IPS DF 6.9 (cell line): ENCODE data around the gene ANKIB1.

Source experiments
- DNase-seq: peaks from one replicate; pipeline ENCODE4 v3.0.0-alpha.2; 2013; ENCODE audit warnings: low read depth, low spot score
- H3K27ac ChIP-seq: one replicate; pipeline ENCODE4 v1.5.1; 2013; ENCODE audit warnings: low read length, control low read depth
- H3K27me3 ChIP-seq: 2 replicates; pipeline ENCODE4 v1.6.1; 2013; ENCODE audit warnings: mild to moderate bottlenecking, low read length; ENCODE audit not compliant: control insufficient read depth, insufficient read depth
- H3K36me3 ChIP-seq: 2 replicates; pipeline ENCODE4 v1.6.1; 2013; ENCODE audit warnings: low read length; ENCODE audit not compliant: control insufficient read depth, insufficient read depth
- H3K4me1 ChIP-seq: 2 replicates; pipeline ENCODE4 v1.6.1; 2013; ENCODE audit warnings: low read length; ENCODE audit not compliant: control insufficient read depth, insufficient read depth
- H3K4me3 ChIP-seq: 2 replicates; pipeline ENCODE4 v1.5.1; 2013; ENCODE audit warnings: mild to moderate bottlenecking, low read length
- H3K9me3 ChIP-seq: 2 replicates; pipeline ENCODE4 v1.6.1; 2013; ENCODE audit warnings: low read length, inconsistent platforms; ENCODE audit not compliant: control insufficient read depth, insufficient read depth
- WGBS: extraction: QIAGEN DNeasy Blood & Tissue Kit; methylation state at CpG from one replicate; pipeline ENCODE4 v1.1.7; 2013; ENCODE audit warnings: mixed read lengths, missing lambda C conversion rate; ENCODE audit not compliant: insufficient read length, insufficient coverage; 5-methylcytosine and 5-hydroxymethylcytosine counted together

ANKIB1 gene

DNA sequence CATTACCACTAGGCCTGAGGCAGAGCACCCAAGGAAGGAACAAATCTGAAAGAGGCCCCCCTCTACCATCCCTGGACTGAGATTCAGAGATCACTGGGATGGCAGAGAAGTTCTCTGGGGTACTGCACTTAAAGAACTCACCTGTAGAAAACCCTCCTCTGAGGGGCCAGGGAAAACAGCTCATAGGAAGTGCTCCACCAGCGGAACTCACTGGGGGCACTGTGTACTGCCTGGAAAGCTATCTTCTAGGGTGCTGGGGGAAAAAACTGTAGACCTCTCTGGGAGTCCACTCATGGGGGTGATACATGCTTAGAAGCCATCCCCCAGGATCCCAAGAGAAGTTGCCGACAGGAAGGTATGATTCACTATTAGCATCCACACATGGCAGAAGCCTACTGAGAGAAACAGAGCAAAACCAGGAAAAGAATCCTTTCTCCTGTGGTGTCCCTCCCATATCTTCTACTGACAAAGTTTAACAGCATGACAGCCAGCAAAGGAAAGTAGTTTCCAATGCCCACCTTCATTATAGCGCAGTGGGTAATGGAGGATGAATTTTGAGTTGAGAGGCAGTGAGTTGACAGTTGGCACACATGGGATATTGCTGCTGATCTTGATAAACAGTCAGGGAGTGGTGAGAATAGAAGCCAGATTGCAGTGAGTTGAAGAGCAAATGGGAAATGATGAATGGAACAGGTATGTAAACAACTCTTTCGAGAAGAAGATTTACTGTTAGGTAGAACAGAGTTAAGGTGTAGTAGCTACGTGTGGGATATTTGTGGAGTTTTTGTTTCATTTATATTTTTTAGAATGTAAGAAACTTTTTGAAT, 20.9 kb downstream of the ANKIB1 start:
- Histone ChIP-seq H3K36me3 (no peaks in the 10 kb centered on the region), H3K27ac (no peak overlapping the region), H3K4me3 (no peak overlapping the region), H3K27me3 (no peaks in the 10 kb centered on the region), H3K9me3 (no peaks in the 10 kb centered on the region), H3K4me1 (no peaks in the 10 kb centered on the region)
- WGBS = no CpG with 5 or more reads among the region's 5 CpGs
- no peak for DNase-seq

- no peaks in the 10 kb centered on the region for H3K27me3 ChIP-seq
- no peak for DNase-seq
- WGBS = no CpG with 5 or more reads among the region's 1 CpG
Measured at GRCh38 chr7:92268921-92269320, 23.1 kb downstream of the ANKIB1 start.

GRCh38 chr7:92275327-92275726, 29.6 kb downstream of the ANKIB1 start:
- Histone ChIP-seq H3K4me3 (no peak overlapping the region), H3K9me3 (no peaks in the 10 kb centered on the region), H3K4me1 (peaks cover 4% of the 10 kb centered on the region; the same call in 1 of the 2 replicates), H3K27me3 (no peaks in the 10 kb centered on the region), H3K27ac (no peak overlapping the region), H3K36me3 (no peaks in the 10 kb centered on the region)
- no peak for DNase-seq
- no CpG with 5 or more reads among the region's 4 CpGs for WGBS

More at GRCh38 chr7:92268921-92269320, 23.1 kb downstream of the ANKIB1 start:
- H3K4me3 ChIP-seq = no peak overlapping the region
- no peaks in the 10 kb centered on the region for H3K4me1 ChIP-seq
- H3K36me3 ChIP-seq = no peaks in the 10 kb centered on the region
- no peaks in the 10 kb centered on the region for H3K9me3 ChIP-seq
- H3K27ac ChIP-seq = no peak overlapping the region

DNA sequence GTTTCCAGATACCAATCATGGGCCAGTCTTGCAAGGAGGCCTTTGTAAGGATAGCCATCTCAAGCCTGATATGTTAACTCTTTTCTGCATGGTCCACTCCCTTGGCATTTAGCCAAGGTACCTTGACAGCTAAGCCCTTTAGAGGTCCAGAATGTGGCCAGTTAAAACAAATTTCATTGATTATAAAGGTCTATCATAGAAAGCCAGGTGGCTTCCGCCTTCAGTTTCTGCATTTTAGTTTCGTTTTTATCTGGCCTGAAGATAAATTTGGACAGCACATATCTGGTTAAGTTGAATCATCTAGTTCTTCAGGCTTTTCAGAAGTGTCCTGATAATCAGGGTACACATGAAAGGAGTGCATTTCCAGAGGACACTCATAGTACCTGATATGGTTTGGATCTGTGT, 30.7 kb downstream of the ANKIB1 start:
- H3K4me1 ChIP-seq = peaks cover 4% of the 10 kb centered on the region; the same call in 1 of the 2 replicates
- no peak for DNase-seq
- H3K27me3 ChIP-seq = no peaks in the 10 kb centered on the region
- H3K4me3 ChIP-seq = no peak overlapping the region
- H3K27ac ChIP-seq = no peak overlapping the region
- no peaks in the 10 kb centered on the region for H3K36me3 ChIP-seq
- no peaks in the 10 kb centered on the region for H3K9me3 ChIP-seq
- WGBS = no CpG with 5 or more reads among the region's 2 CpGs

DNA sequence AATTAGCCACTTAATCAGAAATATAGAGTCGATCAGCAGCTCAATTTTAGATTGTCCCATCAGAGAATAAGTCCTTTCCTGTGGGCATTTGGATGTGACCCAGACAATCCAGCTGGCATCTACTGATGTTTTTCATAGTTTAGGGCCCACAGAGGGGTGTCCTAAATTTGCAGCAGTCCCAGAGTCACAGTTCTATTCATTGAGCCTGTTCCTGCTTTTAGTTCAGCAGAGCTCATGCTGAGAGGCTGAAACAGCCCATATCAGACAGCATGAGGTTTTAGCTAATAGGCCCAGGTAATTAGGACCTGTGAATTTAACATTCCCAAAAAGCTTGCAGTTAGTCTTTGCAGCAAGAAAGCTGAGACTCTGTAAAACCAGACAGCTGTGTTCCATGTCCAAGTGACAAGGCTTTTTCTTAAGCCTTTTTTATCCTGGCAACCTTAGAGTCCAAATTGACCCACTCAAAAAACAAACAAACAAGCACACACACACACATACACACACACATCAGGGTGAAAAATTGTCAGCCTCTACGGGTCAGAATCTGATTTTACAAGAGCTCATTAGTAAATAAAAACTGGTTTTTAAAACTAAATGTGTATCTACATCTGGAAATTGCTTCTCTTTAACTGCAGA, 33.7 kb downstream of the ANKIB1 start:
- Histone ChIP-seq H3K27ac (no peak overlapping the region), H3K27me3 (no peaks in the 10 kb centered on the region), H3K36me3 (no peaks in the 10 kb centered on the region), H3K4me1 (peaks cover 4% of the 10 kb centered on the region; the same call in 1 of the 2 replicates), H3K9me3 (no peaks in the 10 kb centered on the region), H3K4me3 (no peak overlapping the region)
- DNase-seq = no peak
- no CpG with 5 or more reads among the region's 2 CpGs for WGBS

GRCh38 chr7:92281031-92281430, 35.3 kb downstream of the ANKIB1 start:
- no peaks in the 10 kb centered on the region for H3K27me3 ChIP-seq
- H3K9me3 ChIP-seq = no peaks in the 10 kb centered on the region
- H3K36me3 ChIP-seq = no peaks in the 10 kb centered on the region
- no peak overlapping the region for H3K27ac ChIP-seq
- H3K4me3 ChIP-seq = no peak overlapping the region
- H3K4me1 ChIP-seq = peaks cover 4% of the 10 kb centered on the region; the same call in 1 of the 2 replicates
- no peak for DNase-seq
- WGBS = no CpG with 5 or more reads among the region's 2 CpGs

DNA sequence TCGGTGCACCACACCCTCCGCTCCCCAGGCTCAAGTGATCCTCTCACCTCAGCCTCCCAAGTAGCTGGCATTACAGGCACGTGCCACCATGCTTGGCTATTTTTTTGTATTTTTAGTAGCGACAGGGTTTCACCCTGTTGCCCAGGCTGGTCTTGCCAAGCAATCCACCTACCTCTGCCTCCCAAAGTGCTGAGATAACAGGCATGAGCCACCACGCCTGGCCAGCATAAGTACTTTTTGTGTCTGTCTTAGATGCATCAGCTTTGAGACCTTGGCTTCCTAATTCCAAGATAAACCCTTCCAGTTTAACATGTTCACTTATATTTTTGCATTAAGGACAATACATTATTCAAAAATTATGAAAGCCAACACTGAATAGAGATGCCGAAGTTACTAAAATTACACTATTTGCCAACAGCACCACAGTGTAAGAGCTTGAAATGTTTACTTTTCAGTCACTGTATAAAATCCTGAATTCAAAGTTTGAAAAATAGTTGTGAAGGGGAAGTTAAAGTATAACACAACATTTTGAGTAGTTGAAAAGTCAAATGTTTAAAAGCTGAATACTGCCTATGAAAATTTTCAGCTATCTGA, 36.5 kb downstream of the ANKIB1 start:
- Histone ChIP-seq H3K9me3 (no peaks in the 10 kb centered on the region), H3K27me3 (no peaks in the 10 kb centered on the region), H3K36me3 (no peaks in the 10 kb centered on the region), H3K4me3 (no peak overlapping the region), H3K27ac (no peak overlapping the region), H3K4me1 (peaks cover 4% of the 10 kb centered on the region; the same call in 1 of the 2 replicates)
- DNase-seq = no peak
- WGBS = no CpG with 5 or more reads among the region's 6 CpGs

- Histone ChIP-seq H3K27ac (no peak overlapping the region), H3K4me3 (no peak overlapping the region), H3K4me1 (peaks cover 4% of the 10 kb centered on the region; the same call in 1 of the 2 replicates), H3K27me3 (no peaks in the 10 kb centered on the region), H3K9me3 (no peaks in the 10 kb centered on the region), H3K36me3 (no peaks in the 10 kb centered on the region)
- WGBS = no CpG with 5 or more reads among the region's 1 CpG
- DNase-seq = no peak
Measured at GRCh38 chr7:92282930-92283329, 37.2 kb downstream of the ANKIB1 start.

DNA sequence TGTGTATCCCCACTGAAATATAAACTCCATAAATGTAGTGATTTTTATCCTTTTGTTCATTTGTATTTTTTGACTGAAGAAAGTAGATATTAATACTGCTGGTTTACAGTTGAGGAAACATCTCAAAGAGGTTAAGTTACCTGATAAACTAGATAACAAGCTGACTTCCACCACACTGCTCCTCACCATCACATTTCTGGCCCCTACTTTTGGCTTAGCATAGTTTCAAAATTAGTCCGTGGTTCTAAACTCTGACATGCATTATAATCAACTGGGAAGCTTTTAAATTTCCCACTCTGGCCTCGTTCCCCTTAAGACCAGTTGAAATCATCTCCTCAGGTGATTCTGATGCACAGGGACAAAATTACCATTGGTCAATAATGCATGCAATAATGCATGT, 43.5 kb downstream of the ANKIB1 start:
- Histone ChIP-seq H3K9me3 (no peaks in the 10 kb centered on the region), H3K27ac (no peak overlapping the region), H3K36me3 (no peaks in the 10 kb centered on the region), H3K4me3 (no peak overlapping the region), H3K4me1 (no peaks in the 10 kb centered on the region), H3K27me3 (no peaks in the 10 kb centered on the region)
- no CpG with 5 or more reads among the region's 2 CpGs for WGBS
- DNase-seq = no peak

DNA sequence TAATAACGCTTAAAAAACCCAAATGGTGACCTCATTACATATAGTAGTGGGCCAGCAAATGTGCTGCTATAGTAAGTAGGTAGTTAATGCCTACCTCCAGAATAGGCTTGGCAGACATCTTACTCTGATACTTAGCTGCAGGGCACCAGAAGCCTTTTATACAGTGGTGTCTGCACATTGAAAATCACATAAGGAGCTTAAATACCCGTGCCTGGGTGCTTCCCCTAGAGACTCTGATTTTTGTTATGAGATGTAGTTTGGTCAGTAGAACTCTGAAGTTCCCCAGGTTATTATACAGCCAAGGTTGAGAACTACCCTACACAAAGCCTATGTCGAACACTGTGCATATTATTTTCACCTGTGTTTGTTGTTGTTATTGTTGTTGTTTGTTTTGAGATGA, 47.2 kb downstream of the ANKIB1 start:
- H3K9me3 ChIP-seq = no peaks in the 10 kb centered on the region
- DNase-seq = no peak
- WGBS = no CpG with 5 or more reads among the region's 3 CpGs
- H3K27ac ChIP-seq = no peak overlapping the region
- no peaks in the 10 kb centered on the region for H3K4me1 ChIP-seq
- no peak overlapping the region for H3K4me3 ChIP-seq
- no peaks in the 10 kb centered on the region for H3K27me3 ChIP-seq
- H3K36me3 ChIP-seq = no peaks in the 10 kb centered on the region
